ENCODE data around the gene MIP.
"Not testable (repeated sequence)": the region's sequence is repeated elsewhere in the genome, so short reads cannot be mapped to it uniquely, and the experiment has no call there.

Gene MIP

GRCh38 chr12:56462565-56462964 is 8.1 kb upstream of the MIP start:
- no peak for DNase-seq

- no peak for DNase-seq
These were observed 7.0 kb upstream of the MIP start for GRCh38 chr12:56461235-56462159.

GRCh38 chr12:56457817-56458216 is 3.4 kb upstream of the MIP start:
- DNase-seq: no peak

GRCh38 chr12:56451147-56451546 is 3.3 kb downstream of the MIP start:
- no peak for DNase-seq

GRCh38 chr12:56450241-56450640 is 4.2 kb downstream of the MIP start:
- DNase-seq: no peak

- no peak for DNase-seq
These were observed 4.9 kb downstream of the MIP start for GRCh38 chr12:56449622-56449984.

- peak; percentile 77 to 83 for DNase-seq
These were observed 5.4 kb downstream of the MIP start, which contains the start of gene TIMELESS for GRCh38 chr12:56448860-56449621. TSS of gene TIMELESS (minus strand) at chr12:56449426. CDS start at chr12:56434170, 15,256 bp downstream.

- not testable (repeated sequence) for DNase-seq
These were observed 11.2 kb downstream of the MIP start for GRCh38 chr12:56443208-56443607.

- no peak for DNase-seq
These were observed 16.9 kb downstream of the MIP start for GRCh38 chr12:56437430-56438176.

GRCh38 chr12:56434828-56435227 is 19.6 kb downstream of the MIP start:
- DNase-seq: no peak

GRCh38 chr12:56431850-56432249 is 22.6 kb downstream of the MIP start:
- DNase-seq: no peak

GRCh38 chr12:56431288-56431687 is 23.2 kb downstream of the MIP start:
- DNase-seq: no peak

GRCh38 chr12:56425940-56426438 is 28.5 kb downstream of the MIP start:
- no peak for DNase-seq

- DNase-seq: no peak
These were observed 29.3 kb downstream of the MIP start for GRCh38 chr12:56425193-56425592.

GRCh38 chr12:56420411-56420810 is 34.0 kb downstream of the MIP start:
- no peak for DNase-seq

- no peak for DNase-seq
These were observed 36.7 kb downstream of the MIP start for GRCh38 chr12:56417739-56418138.

GRCh38 chr12:56414401-56414800 is 40.1 kb downstream of the MIP start:
- DNase-seq: no peak

- no peak for DNase-seq
These were observed 41.1 kb downstream of the MIP start for GRCh38 chr12:56413392-56413791.

- no peak for DNase-seq
These were observed 42.4 kb downstream of the MIP start for GRCh38 chr12:56411781-56412639.

- DNase-seq: no peak
These were observed 43.7 kb downstream of the MIP start for GRCh38 chr12:56410768-56411167.

- no peak for DNase-seq
These were observed 45.5 kb downstream of the MIP start for GRCh38 chr12:56408799-56409417.

- not testable (repeated sequence) for DNase-seq
These were observed 50.2 kb downstream of the MIP start for GRCh38 chr12:56404227-56404626.
